ENCODE measurements around the gene PNISR. TPM values are rescaled to one million over a fixed set of nuclear protein-coding genes. Genes with fewer than 3 reads are reported as not detected.

PNISR gene
- total RNA-seq (2022; extraction: Qiagen RNA extraction; ENCODE audit: low read depth) = 26.2 to 35.7 TPM (median 27.6 TPM) in 5 replicates

GRCh38 chr6:99424761-99425646 lies at the start of gene PNISR:
PNISR (minus strand) TSS chr6:99425308; CDS start chr6:99414659, 10,649 bp downstream.

GRCh38 chr6:99393698-99394531 lies 31.2 kb downstream of the PNISR start, which contains the start of gene COQ3:
COQ3 (minus strand) TSS chr6:99394195; CDS start chr6:99394179, 16 bp downstream.

GRCh38 chr6:99349171-99350141 lies 75.7 kb downstream of the PNISR start, which contains the start of gene FAXC:
FAXC (minus strand) TSS chr6:99349674; CDS start chr6:99349372, 302 bp downstream.

Other genes with a start within 250 kb of the PNISR start
- gene FAXC, start 75.6 kb downstream of the PNISR start, total RNA-seq (2022; extraction: Qiagen RNA extraction; ENCODE audit: low read depth) = 6.4 to 8.1 TPM (median 6.8 TPM) in 5 replicates
- 8.8 to 11.7 TPM (median 10.5 TPM) in 5 replicates for gene COQ3, start 31.1 kb downstream of the PNISR start, total RNA-seq (2022; extraction: Qiagen RNA extraction; ENCODE audit: low read depth)
- 4.4 to 6.2 TPM (median 5.4 TPM) in 5 replicates for gene USP45, start 90.1 kb upstream of the PNISR start, total RNA-seq (2022; extraction: Qiagen RNA extraction; ENCODE audit: low read depth)
- 27.5 to 37.2 TPM (median 28.3 TPM) in 5 replicates for gene CCNC, start 143.4 kb upstream of the PNISR start, total RNA-seq (2022; extraction: Qiagen RNA extraction; ENCODE audit: low read depth)
- 0.72 to 1.1 TPM (median 1.0 TPM) in 5 replicates for gene PRDM13, start 181.5 kb upstream of the PNISR start, total RNA-seq (2022; extraction: Qiagen RNA extraction; ENCODE audit: low read depth)

Data from A549 treated with CpdA at 1 μM for 4 hours (cell line).